ENCODE measurements around the gene CAPZB.

The CAPZB gene

DNA sequence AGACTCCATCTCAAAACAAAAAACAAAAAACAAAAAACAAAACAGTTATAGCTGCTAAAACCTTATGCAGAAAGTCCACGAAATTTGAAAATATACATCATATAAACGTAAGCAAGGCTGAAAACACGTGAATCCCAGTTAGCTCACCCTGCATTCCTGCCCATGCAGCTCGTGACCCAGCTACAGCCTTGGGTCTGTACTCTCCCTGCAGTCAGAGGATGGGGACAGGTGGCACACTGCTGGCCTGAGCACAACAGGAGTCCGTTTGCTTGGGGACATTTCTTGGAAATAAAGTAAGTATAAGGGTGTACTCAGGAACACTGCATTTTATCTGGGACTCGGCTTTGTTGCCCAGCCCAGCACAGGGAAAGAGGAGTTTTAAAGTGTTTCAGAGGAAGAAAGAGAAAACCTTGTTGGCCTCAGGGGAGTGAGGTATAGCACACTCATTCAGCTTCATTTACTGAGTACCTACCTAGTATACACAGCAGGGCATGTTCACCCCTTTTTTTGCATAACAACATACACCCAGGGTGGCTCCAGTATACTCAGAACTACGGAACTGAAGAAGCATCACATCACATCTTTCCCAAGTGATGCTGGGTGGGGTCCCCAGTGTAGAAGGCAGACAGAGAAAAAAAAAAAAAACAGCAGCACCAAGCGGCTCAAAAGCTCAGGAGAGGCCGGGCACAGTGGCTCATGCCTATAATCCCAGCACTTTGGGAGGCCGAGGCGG, 44.1 kb downstream of the CAPZB start:
- H3K4me3 ChIP-seq (ENCODE audit: insufficient read depth, low read depth, low read length, poor library complexity, severe bottlenecking), result no peak overlapping the region
- H3K27me3 ChIP-seq (replicated peaks; ENCODE audit: control insufficient read depth, insufficient read depth, low read length, poor library complexity, severe bottlenecking), result no peaks in the 10 kb centered on the region

DNA sequence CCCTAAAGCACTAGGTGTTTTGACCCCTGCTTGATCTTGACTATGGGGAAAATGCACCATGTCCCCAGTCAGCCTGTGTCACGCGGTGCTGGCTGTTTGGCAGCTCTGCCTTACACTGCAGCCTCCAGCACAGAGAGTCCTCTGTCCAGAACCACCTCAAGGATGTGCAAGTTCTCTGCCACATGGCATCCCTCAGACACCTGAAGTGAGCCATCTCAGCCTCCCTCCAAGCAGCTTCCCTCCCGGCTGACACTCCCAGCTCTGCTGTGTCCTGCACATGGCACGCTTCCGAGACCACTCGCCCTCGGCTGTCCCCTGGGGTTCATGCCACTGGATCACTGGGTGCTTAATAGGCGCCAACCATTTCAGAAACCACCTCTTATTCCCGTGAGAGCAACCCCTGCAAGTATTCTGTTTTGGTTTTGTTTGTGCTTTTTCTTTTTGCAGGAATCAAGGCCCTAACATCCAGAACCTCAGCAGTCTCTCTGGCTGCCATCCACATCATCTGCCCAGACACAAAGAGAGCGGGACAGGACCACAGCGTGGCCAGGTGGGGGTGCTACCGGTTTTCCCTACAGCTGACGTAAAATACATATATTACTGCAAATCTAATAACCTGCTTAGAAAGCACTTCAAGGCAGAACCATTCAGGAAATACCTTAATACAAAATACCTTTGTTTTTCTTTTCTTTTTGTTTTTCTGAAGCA, 45.7 kb downstream of the CAPZB start:
- no peak for DNase-seq
- peak overlapping the region; percentile 6 for H3K27ac ChIP-seq (ENCODE audit: insufficient read depth, low read length, poor library complexity, severe bottlenecking)
- peaks cover 43% of the 10 kb centered on the region for H3K4me1 ChIP-seq (ENCODE audit: control insufficient read depth, insufficient read depth, low read length, poor library complexity, severe bottlenecking)

More for the DNA sequence above, 44.1 kb downstream of the CAPZB start:
- Histone ChIP-seq H3K4me1 (ENCODE audit: control insufficient read depth, insufficient read depth, low read length, poor library complexity, severe bottlenecking) (peaks cover 43% of the 10 kb centered on the region), H3K27ac (ENCODE audit: insufficient read depth, low read length, poor library complexity, severe bottlenecking) (no peak overlapping the region), H3K36me3 (ENCODE audit: control insufficient read depth, insufficient read depth, low read length) (peaks cover 5% of the 10 kb centered on the region), H3K9me3 (ENCODE audit: control insufficient read depth, low read length) (no peaks in the 10 kb centered on the region)
- no peak for DNase-seq

DNA sequence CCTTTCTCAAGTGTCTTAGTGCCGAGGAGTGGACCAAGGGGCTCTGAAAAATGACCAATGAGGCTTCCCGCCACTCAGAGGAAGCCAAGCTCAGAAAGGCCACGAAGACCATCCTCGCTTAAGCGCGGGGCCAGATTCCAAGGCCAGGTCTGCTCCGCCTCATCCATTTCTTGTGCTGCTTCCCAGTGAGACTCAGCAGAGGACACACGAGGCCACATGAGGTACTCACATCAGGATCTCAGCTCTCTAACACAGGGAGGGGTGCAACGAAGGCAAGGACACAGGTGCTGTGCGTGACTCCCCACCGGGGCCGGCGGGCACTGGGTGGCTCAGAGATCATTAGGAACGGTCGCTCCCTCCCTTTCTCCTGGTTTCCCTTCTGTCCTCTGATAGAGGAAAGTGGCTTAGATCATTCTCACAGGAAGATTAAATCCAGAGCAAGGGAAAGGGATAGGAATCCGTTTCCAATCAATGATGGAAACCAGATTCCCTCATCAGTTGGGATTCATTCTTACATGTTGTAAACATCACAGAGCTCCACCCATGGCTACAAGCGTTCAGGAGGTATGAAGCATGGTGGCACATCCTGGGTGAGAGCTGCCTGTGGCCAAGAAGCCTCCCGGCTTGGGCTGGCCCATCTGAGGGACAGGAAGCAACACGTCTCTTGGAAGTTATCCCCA, 46.7 kb downstream of the CAPZB start:
- H3K4me1 ChIP-seq (ENCODE audit: control insufficient read depth, insufficient read depth, low read length, poor library complexity, severe bottlenecking), result peaks cover 46% of the 10 kb centered on the region
- H3K4me3 ChIP-seq (ENCODE audit: insufficient read depth, low read depth, low read length, poor library complexity, severe bottlenecking), result no peak overlapping the region
- H3K27me3 ChIP-seq (replicated peaks; ENCODE audit: control insufficient read depth, insufficient read depth, low read length, poor library complexity, severe bottlenecking), result no peaks in the 10 kb centered on the region
- DNase-seq, result no peak
- peaks cover 5% of the 10 kb centered on the region for H3K36me3 ChIP-seq (ENCODE audit: control insufficient read depth, insufficient read depth, low read length)
- no peaks in the 10 kb centered on the region for H3K9me3 ChIP-seq (ENCODE audit: control insufficient read depth, low read length)
- H3K27ac ChIP-seq (ENCODE audit: insufficient read depth, low read length, poor library complexity, severe bottlenecking), result peak overlapping the region; percentile 6

More for the DNA sequence above, 45.7 kb downstream of the CAPZB start:
- no peaks in the 10 kb centered on the region for H3K27me3 ChIP-seq (replicated peaks; ENCODE audit: control insufficient read depth, insufficient read depth, low read length, poor library complexity, severe bottlenecking)
- peaks cover 5% of the 10 kb centered on the region for H3K36me3 ChIP-seq (ENCODE audit: control insufficient read depth, insufficient read depth, low read length)
- H3K4me3 ChIP-seq (ENCODE audit: insufficient read depth, low read depth, low read length, poor library complexity, severe bottlenecking), result no peak overlapping the region
- H3K9me3 ChIP-seq (ENCODE audit: control insufficient read depth, low read length), result no peaks in the 10 kb centered on the region

DNA sequence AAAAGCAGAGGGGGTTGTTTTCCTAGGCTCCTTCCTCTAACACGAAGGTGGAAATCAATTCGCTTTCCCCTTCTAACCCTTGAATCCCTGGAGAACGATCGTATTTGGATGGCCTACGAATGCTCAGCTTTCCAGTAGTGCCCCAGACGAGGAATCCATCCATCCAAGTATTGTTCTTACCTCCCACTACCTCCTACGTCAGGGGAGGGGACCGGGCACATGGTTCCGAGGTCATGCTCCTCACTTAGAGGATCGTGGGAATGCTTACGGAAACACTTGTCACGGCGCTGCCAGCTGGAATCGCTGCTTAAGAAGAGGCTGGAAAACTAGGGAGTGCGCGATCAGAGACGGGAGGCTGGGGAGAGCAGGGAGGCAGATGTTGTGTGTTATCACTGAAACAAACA, 47.4 kb downstream of the CAPZB start:
- no peaks in the 10 kb centered on the region for H3K9me3 ChIP-seq (ENCODE audit: control insufficient read depth, low read length)
- no peak for DNase-seq
- H3K36me3 ChIP-seq (ENCODE audit: control insufficient read depth, insufficient read depth, low read length), result peaks cover 6% of the 10 kb centered on the region
- H3K4me3 ChIP-seq (ENCODE audit: insufficient read depth, low read depth, low read length, poor library complexity, severe bottlenecking), result no peak overlapping the region
- H3K27me3 ChIP-seq (replicated peaks; ENCODE audit: control insufficient read depth, insufficient read depth, low read length, poor library complexity, severe bottlenecking), result no peaks in the 10 kb centered on the region
- peak overlapping the region; percentile 27 for H3K27ac ChIP-seq (ENCODE audit: insufficient read depth, low read length, poor library complexity, severe bottlenecking)
- peaks cover 49% of the 10 kb centered on the region for H3K4me1 ChIP-seq (ENCODE audit: control insufficient read depth, insufficient read depth, low read length, poor library complexity, severe bottlenecking)

DNA sequence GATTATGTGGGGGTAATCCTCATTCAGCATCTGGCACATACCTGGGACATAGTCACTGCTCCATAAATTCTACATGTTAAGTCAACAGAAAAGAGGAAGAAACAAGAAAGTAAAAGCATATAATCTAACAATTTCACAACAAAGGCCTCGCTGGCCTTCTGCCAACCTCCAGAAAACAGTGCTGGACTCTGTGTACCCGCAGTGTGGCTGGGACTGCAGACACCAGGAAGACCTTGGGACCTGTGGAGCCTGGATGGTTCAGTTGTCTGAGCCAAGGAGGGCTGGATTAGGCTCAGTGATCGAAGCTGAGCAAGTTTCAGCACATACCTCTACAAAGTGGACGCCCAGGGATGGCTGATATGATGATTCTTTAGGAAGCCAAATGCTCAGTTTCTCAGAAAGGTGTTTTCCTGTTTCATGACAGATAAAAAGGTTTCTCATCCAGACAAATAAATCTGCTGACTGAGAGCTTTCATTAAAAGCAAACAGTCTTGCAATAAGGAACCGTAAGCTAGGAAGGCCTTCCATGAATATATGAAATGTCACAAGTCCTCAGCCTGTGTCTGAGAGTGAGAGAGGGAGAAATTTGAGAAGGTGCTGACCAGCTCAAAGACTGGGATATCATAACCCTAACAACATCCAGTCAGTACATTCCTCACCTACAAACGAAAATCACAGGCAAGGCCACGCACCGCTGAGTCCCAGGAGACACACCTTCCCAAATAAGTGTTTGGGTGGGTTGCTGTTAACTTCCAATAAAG, 48.4 kb downstream of the CAPZB start:
- no peaks in the 10 kb centered on the region for H3K27me3 ChIP-seq (replicated peaks; ENCODE audit: control insufficient read depth, insufficient read depth, low read length, poor library complexity, severe bottlenecking)
- peak overlapping the region; percentile 24 for H3K27ac ChIP-seq (ENCODE audit: insufficient read depth, low read length, poor library complexity, severe bottlenecking)
- no peaks in the 10 kb centered on the region for H3K9me3 ChIP-seq (ENCODE audit: control insufficient read depth, low read length)
- no peak for DNase-seq
- peaks cover 9% of the 10 kb centered on the region for H3K36me3 ChIP-seq (ENCODE audit: control insufficient read depth, insufficient read depth, low read length)
- H3K4me1 ChIP-seq (ENCODE audit: control insufficient read depth, insufficient read depth, low read length, poor library complexity, severe bottlenecking), result peaks cover 55% of the 10 kb centered on the region
- H3K4me3 ChIP-seq (ENCODE audit: insufficient read depth, low read depth, low read length, poor library complexity, severe bottlenecking), result no peak overlapping the region

DNA sequence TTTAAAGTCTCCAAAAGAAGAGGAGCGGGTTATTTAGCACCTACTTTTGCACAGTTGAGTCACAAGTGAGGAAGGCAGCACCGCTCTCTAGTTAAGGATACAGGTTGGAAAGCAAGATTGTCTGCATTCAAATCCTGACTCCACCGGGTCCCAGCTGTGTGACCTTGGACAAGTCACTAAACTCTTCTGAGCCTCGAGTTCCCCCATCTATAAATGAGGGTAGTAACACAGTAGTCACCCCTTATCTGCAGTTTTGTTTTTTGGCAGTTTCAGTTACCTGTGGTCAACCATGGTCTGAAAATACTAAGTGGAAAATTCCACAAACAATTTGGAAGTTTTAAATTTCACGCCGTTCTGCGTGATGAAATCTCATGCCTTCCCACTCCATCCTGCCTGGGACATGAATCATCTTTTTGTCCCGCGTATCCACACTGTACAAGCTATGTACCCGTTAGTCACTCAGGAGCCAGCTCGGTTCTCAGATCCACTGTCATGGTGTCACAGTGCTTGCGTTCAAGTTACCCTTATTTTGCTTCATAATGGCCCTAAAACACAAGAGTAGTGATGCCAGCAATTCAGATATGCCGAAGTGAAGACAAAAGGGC, 49.4 kb downstream of the CAPZB start:
- no peaks in the 10 kb centered on the region for H3K9me3 ChIP-seq (ENCODE audit: control insufficient read depth, low read length)
- H3K27ac ChIP-seq (ENCODE audit: insufficient read depth, low read length, poor library complexity, severe bottlenecking), result peak overlapping the region; percentile 24
- DNase-seq, result no peak
- peaks cover 57% of the 10 kb centered on the region for H3K4me1 ChIP-seq (ENCODE audit: control insufficient read depth, insufficient read depth, low read length, poor library complexity, severe bottlenecking)
- no peaks in the 10 kb centered on the region for H3K27me3 ChIP-seq (replicated peaks; ENCODE audit: control insufficient read depth, insufficient read depth, low read length, poor library complexity, severe bottlenecking)
- H3K36me3 ChIP-seq (ENCODE audit: control insufficient read depth, insufficient read depth, low read length), result peaks cover 9% of the 10 kb centered on the region
- no peak overlapping the region for H3K4me3 ChIP-seq (ENCODE audit: insufficient read depth, low read depth, low read length, poor library complexity, severe bottlenecking)

DNA sequence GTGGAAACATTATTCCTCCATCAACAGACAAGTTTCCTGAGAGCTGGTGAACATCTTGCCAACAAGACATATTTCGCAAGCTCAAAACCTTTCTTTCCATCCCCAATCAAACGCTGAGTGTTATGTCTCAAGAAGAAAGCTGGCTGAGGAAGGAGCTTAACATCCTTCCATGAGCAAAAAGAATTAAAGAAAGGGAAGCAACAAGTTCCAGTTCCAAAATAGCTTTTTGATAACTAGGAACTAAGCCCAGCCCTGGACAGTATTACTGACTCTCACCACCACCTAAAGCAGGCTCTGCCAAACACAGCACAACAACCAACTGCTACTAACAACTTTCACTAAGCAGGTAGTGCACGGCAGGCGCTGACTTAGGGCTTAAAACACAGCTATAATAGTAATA, 50.2 kb downstream of the CAPZB start:
- H3K27ac ChIP-seq (ENCODE audit: insufficient read depth, low read length, poor library complexity, severe bottlenecking), result no peak overlapping the region
- no peak overlapping the region for H3K4me3 ChIP-seq (ENCODE audit: insufficient read depth, low read depth, low read length, poor library complexity, severe bottlenecking)

DNA sequence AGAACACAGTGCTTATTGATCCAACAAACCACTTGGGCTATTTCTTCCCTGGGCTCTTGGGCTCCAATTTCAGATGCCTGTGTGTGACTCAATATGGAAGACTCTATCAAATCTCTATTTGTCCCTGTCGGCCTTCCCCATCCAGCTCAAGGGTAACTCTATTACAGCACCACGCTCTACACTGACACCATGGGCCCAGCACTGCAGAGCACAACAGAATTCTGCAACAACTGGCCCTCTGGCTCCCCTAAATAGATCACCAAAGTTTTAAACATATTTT, 51.7 kb downstream of the CAPZB start:
- no peaks in the 10 kb centered on the region for H3K9me3 ChIP-seq (ENCODE audit: control insufficient read depth, low read length)
- peaks cover 56% of the 10 kb centered on the region for H3K4me1 ChIP-seq (ENCODE audit: control insufficient read depth, insufficient read depth, low read length, poor library complexity, severe bottlenecking)
- no peak overlapping the region for H3K27ac ChIP-seq (ENCODE audit: insufficient read depth, low read length, poor library complexity, severe bottlenecking)
- no peak for DNase-seq
- H3K36me3 ChIP-seq (ENCODE audit: control insufficient read depth, insufficient read depth, low read length), result peaks cover 9% of the 10 kb centered on the region
- no peaks in the 10 kb centered on the region for H3K27me3 ChIP-seq (replicated peaks; ENCODE audit: control insufficient read depth, insufficient read depth, low read length, poor library complexity, severe bottlenecking)
- no peak overlapping the region for H3K4me3 ChIP-seq (ENCODE audit: insufficient read depth, low read depth, low read length, poor library complexity, severe bottlenecking)

More for the DNA sequence above, 50.2 kb downstream of the CAPZB start:
- no peak for DNase-seq
- Histone ChIP-seq H3K36me3 (ENCODE audit: control insufficient read depth, insufficient read depth, low read length) (peaks cover 9% of the 10 kb centered on the region), H3K27me3 (replicated peaks; ENCODE audit: control insufficient read depth, insufficient read depth, low read length, poor library complexity, severe bottlenecking) (no peaks in the 10 kb centered on the region), H3K4me1 (ENCODE audit: control insufficient read depth, insufficient read depth, low read length, poor library complexity, severe bottlenecking) (peaks cover 60% of the 10 kb centered on the region), H3K9me3 (ENCODE audit: control insufficient read depth, low read length) (no peaks in the 10 kb centered on the region)

DNA sequence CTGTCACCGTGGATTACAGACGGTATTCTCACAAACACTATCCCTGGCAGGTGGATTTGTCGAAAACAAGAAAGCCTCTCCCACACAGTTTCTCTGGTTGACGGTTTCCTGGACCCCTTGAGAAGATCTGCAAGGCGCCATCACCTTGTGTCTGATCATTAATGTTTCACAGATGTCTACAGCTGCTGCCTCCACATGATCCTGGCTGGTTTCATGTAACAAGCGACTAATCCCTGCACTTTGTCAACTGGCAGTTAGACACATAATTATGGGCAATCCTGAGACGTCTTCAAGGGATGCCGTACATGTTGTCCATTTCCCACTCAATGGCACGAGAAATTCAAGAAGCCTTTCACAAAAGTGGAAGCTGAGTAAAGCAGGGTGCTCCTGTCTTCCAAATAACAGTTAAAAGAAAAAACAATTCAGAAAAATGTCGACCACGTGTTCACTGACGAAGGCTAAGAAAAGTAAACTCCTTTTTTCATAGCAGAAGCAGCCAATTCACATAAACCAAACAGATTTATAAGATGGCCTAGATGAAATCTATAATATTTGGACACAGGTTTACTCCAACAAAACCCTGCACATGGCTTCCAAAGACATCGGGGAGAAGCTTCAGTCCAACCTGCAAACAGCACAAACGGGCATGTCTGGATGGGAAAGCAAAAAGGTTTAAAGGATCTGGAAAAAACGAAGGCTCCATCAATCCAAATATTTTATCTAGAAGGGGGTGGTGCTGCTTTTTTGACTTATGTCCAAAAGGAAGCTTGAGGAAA, 52.2 kb downstream of the CAPZB start:
- Histone ChIP-seq H3K4me1 (ENCODE audit: control insufficient read depth, insufficient read depth, low read length, poor library complexity, severe bottlenecking) (peaks cover 52% of the 10 kb centered on the region), H3K9me3 (ENCODE audit: control insufficient read depth, low read length) (no peaks in the 10 kb centered on the region), H3K4me3 (ENCODE audit: insufficient read depth, low read depth, low read length, poor library complexity, severe bottlenecking) (no peak overlapping the region), H3K27me3 (replicated peaks; ENCODE audit: control insufficient read depth, insufficient read depth, low read length, poor library complexity, severe bottlenecking) (no peaks in the 10 kb centered on the region), H3K36me3 (ENCODE audit: control insufficient read depth, insufficient read depth, low read length) (peaks cover 7% of the 10 kb centered on the region), H3K27ac (ENCODE audit: insufficient read depth, low read length, poor library complexity, severe bottlenecking) (no peak overlapping the region)
- DNase-seq, result no peak

Measured in effector memory CD4-positive, alpha-beta T cell (primary cell).